ENCODE measurements around the gene RANBP9.

- TF ChIP-seq, protein P1, sequence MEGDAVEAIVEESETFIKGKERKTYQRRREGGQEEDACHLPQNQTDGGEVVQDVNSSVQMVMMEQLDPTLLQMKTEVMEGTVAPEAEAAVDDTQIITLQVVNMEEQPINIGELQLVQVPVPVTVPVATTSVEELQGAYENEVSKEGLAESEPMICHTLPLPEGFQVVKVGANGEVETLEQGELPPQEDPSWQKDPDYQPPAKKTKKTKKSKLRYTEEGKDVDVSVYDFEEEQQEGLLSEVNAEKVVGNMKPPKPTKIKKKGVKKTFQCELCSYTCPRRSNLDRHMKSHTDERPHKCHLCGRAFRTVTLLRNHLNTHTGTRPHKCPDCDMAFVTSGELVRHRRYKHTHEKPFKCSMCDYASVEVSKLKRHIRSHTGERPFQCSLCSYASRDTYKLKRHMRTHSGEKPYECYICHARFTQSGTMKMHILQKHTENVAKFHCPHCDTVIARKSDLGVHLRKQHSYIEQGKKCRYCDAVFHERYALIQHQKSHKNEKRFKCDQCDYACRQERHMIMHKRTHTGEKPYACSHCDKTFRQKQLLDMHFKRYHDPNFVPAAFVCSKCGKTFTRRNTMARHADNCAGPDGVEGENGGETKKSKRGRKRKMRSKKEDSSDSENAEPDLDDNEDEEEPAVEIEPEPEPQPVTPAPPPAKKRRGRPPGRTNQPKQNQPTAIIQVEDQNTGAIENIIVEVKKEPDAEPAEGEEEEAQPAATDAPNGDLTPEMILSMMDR (IDR thresholded peaks at IDR 0.05): no peak
- TF ChIP-seq POLR2A (IDR thresholded peaks at IDR 0.05): no peak
Observed at GRCh38 chr6:13742961-13743735, 31.5 kb upstream of the RANBP9 start.

Data from right lobe of liver (tissue), 4 donors.